Right lung (tissue), 5 donors: ENCODE results near the gene EXOC4. TPM values are rescaled to one million over a fixed set of nuclear protein-coding genes. Genes with fewer than 3 reads are reported as not detected.
"Not testable (repeated sequence)": the region's sequence is repeated elsewhere in the genome, so short reads cannot be mapped to it uniquely, and the experiment has no call there.

Experiments
- DNase-seq, 2 donors: peaks; one replicate each; pipeline ENCODE4 v3.0.0-alpha.2; 2013
- polyA plus RNA-seq, 5 donors: library from polyadenylated mRNA; unstranded; fragments of 120-200 nt; gene quantifications; one replicate each; pipeline versions ENCODE4 v1.2.1 to v1.2.3, GENCODE V29; 2013; ENCODE audit warnings: inconsistent platforms in 1 of 5, low replicate concordance in 1 of 5; ENCODE audit not compliant: insufficient read length in 5 of 5, insufficient read depth in 1 of 5

EXOC4 gene
- polyA plus RNA-seq, 5 donors: 44.0 to 67.8 (median 61.9) TPM

- no peak for DNase-seq
Observed at GRCh38 chr7:133985300-133985699, 732.4 kb downstream of the EXOC4 start.

GRCh38 chr7:133987582-133987981, 734.7 kb downstream of the EXOC4 start:
- no peak for DNase-seq

GRCh38 chr7:133993547-133993946, 740.7 kb downstream of the EXOC4 start:
- DNase-seq: no peak

- DNase-seq: not testable (repeated sequence)
Observed at GRCh38 chr7:133994100-133994499, 741.2 kb downstream of the EXOC4 start.

GRCh38 chr7:133997463-133997862, 744.6 kb downstream of the EXOC4 start:
- DNase-seq: no peak

GRCh38 chr7:133999178-133999577, 746.3 kb downstream of the EXOC4 start:
- DNase-seq: no peak

- no peak for DNase-seq
Observed at GRCh38 chr7:134004829-134005505, 752.1 kb downstream of the EXOC4 start.

- DNase-seq: no peak
Observed at GRCh38 chr7:134009314-134010110, 756.6 kb downstream of the EXOC4 start.

GRCh38 chr7:134013249-134013648, 760.4 kb downstream of the EXOC4 start:
- no peak for DNase-seq

GRCh38 chr7:134014935-134015334, 762.1 kb downstream of the EXOC4 start:
- no peak for DNase-seq

GRCh38 chr7:134016223-134016941, 763.5 kb downstream of the EXOC4 start:
- DNase-seq: peak in 1 of 2 donors; percentile 46

GRCh38 chr7:134016942-134017303, 764.0 kb downstream of the EXOC4 start:
- no peak for DNase-seq

- DNase-seq: no peak
Observed at GRCh38 chr7:134018306-134018705, 765.4 kb downstream of the EXOC4 start.

- DNase-seq: no peak
Observed at GRCh38 chr7:134019251-134019650, 766.4 kb downstream of the EXOC4 start.

GRCh38 chr7:134021836-134022235, 769.0 kb downstream of the EXOC4 start:
- no peak for DNase-seq

- no peak for DNase-seq
Observed at GRCh38 chr7:134022286-134022911, 769.5 kb downstream of the EXOC4 start.

- peak; percentile 45 to 61 for DNase-seq
Observed at GRCh38 chr7:134024739-134025138, 771.9 kb downstream of the EXOC4 start.

GRCh38 chr7:134028853-134029252, 776.0 kb downstream of the EXOC4 start:
- no peak for DNase-seq

- no peak for DNase-seq
Observed at GRCh38 chr7:134029743-134030142, 776.9 kb downstream of the EXOC4 start.

- DNase-seq: no peak
Observed at GRCh38 chr7:134030460-134030865, 777.6 kb downstream of the EXOC4 start.

- no peak for DNase-seq
Observed at GRCh38 chr7:134031835-134032617, 779.1 kb downstream of the EXOC4 start.
